HepG2 (cell line): ENCODE results near the gene DISP2. TPM values are rescaled to one million over a fixed set of nuclear protein-coding genes. Genes with fewer than 3 reads are reported as not detected.
A peak's percentile ranks its signal among the peaks of the same experiment; 100 is the strongest.

Experiments
- BORCS8-MEF2B ChIP-seq: sonication (generic); formaldehyde crosslinking; IDR thresholded peaks from 2 replicates; pipeline ENCODE4 v1.8.0; 2022; ENCODE audit warnings: mild to moderate bottlenecking, missing genetic modification reagents
- CCAR2 ChIP-seq: fragments of 200-400 bp; formaldehyde crosslinking; optimal IDR thresholded peaks from 2 replicates; pipeline ENCODE3; 2018; ENCODE audit warnings: low read depth, mild to moderate bottlenecking, low read length, moderate library complexity
- GTF2F1 ChIP-seq: fragments of 150-350 bp; IDR thresholded peaks from 2 replicates; pipeline ENCODE4 v1.6.1; 2014; ENCODE audit warnings: low read length
- HNRNPK ChIP-seq: fragments of 200-400 bp; formaldehyde crosslinking; IDR thresholded peaks from 2 replicates; pipeline ENCODE4 v1.6.1; 2018; ENCODE audit warnings: low read length, low read depth, moderate library complexity, mild to moderate bottlenecking; ENCODE audit not compliant: poor library complexity, severe bottlenecking
- KDM2A ChIP-seq: sonication (generic); formaldehyde crosslinking; IDR thresholded peaks from 2 replicates; pipeline ENCODE4 v1.4.0; 2020; ENCODE audit warnings: low read depth, missing genetic modification reagents, borderline replicate concordance
- KLF6 ChIP-seq: IDR thresholded peaks from 2 replicates; pipeline ENCODE4 v1.8.0; 2016; ENCODE audit warnings: missing biosample characterization, missing genetic modification reagents
- PHF5A ChIP-seq: IDR thresholded peaks from one replicate; pipeline ENCODE4 v1.6.1; 2018; ENCODE audit warnings: low read depth, missing genetic modification reagents; ENCODE audit not compliant: unreplicated experiment
- RFX5 ChIP-seq: IDR thresholded peaks from 2 replicates; pipeline ENCODE4 v1.6.1; 2011; ENCODE audit warnings: low read depth, low read length, improper control_type of control experiment
- SCMH1 ChIP-seq: sonication (generic); formaldehyde crosslinking; IDR thresholded peaks from 2 replicates; pipeline ENCODE4 v1.9.0; 2021; ENCODE audit warnings: missing genetic modification reagents, mild to moderate bottlenecking, borderline replicate concordance
- SIX4 ChIP-seq: sonication (generic); formaldehyde crosslinking; IDR thresholded peaks from 2 replicates; pipeline ENCODE4 v1.4.0; 2020; ENCODE audit warnings: missing genetic modification reagents
- TP53 ChIP-seq: sonication (generic); formaldehyde crosslinking; conservative IDR thresholded peaks from 2 replicates; pipeline ENCODE4 v1.4.0; 2020; ENCODE audit warnings: missing genetic modification reagents
- ZFX ChIP-seq: sonication (generic); formaldehyde crosslinking; IDR thresholded peaks from 2 replicates; pipeline ENCODE4 v1.4.0; 2020; ENCODE audit warnings: mild to moderate bottlenecking, low read depth, missing genetic modification reagents, moderate library complexity
- ZNF12 ChIP-seq: sonication (generic); formaldehyde crosslinking; IDR thresholded peaks from 2 replicates; pipeline ENCODE4 v1.5.0; 2020; ENCODE audit warnings: missing genetic modification reagents
- ZZZ3 ChIP-seq: sonication (generic); formaldehyde crosslinking; IDR thresholded peaks from 2 replicates; pipeline ENCODE4 v1.4.0; 2020; ENCODE audit warnings: missing genetic modification reagents, mild to moderate bottlenecking, borderline replicate concordance
- polyA plus RNA-seq, 8 experiments: library from polyadenylated mRNA; depleted of rRNA in 3 of 8; stranded (reverse) in 7 of 8; unstranded in 1 of 8; fragments of >200 nt; fragmentation: Illumina TruSeq in 4 of 8; extraction: Trizol in 4 of 8; gene quantifications; 2 replicates each; pipeline versions ENCODE4 v1.2.1 to v1.2.3, GENCODE V29; 2011 to 2016; ENCODE audit warnings: low read depth in 4 of 8, missing spikeins in 1 of 8, mixed read lengths in 1 of 8; ENCODE audit not compliant: insufficient read depth in 1 of 8
- total RNA-seq, 5 experiments: library from RNA; depleted of rRNA; stranded (reverse); fragments of >200 nt; fragmentation: Illumina TruSeq; extraction: Trizol; gene quantifications; 2 replicates each; pipeline ENCODE4 v1.2.3, GENCODE V29; 2016; ENCODE audit warnings: low read depth in 1 of 5
- TF ChIP-seq, protein P1 (sequence below): sonication (generic); formaldehyde crosslinking; IDR thresholded peaks from 2 replicates; pipeline ENCODE4 v1.4.0; 2020; ENCODE audit warnings: mild to moderate bottlenecking, missing genetic modification reagents, borderline replicate concordance
- TF ChIP-seq, protein P2 (sequence below): sonication (generic); formaldehyde crosslinking; IDR thresholded peaks from 2 replicates; pipeline ENCODE4 v1.5.0; 2020; ENCODE audit warnings: mild to moderate bottlenecking, missing genetic modification reagents

The DISP2 gene
- total and polyA plus RNA-seq, 2 of the 13 experiments (the other 11 are each of a cell fraction or from before 2014, with no cell fraction given), result 0.09 to 0.32 TPM

DNA sequence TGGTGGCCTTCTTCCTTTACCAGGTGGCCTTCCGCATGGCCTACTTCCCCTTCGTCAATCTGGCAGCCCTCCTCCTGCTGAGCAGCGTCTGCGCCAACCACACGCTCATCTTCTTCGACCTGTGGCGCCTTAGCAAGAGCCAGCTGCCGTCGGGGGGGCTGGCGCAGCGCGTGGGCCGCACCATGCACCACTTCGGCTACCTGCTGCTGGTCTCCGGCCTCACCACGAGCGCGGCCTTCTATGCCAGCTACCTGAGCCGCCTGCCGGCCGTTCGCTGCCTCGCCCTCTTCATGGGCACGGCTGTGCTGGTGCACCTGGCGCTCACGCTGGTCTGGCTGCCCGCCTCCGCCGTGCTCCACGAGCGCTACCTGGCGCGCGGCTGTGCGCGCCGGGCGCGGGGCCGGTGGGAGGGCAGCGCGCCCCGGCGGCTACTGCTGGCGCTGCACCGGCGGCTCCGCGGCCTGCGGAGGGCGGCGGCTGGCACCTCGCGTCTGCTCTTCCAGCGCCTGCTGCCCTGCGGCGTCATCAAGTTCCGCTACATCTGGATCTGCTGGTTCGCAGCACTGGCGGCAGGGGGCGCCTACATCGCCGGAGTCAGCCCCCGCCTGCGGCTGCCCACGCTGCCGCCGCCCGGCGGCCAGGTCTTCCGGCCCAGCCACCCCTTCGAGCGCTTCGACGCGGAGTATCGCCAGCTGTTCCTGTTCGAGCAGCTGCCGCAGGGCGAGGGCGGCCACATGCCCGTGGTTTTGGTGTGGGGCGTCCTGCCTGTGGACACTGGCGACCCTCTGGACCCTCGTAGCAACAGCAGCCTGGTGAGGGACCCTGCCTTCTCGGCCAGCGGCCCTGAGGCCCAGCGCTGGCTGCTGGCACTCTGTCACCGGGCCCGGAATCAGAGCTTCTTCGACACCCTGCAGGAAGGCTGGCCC, 9.9 kb downstream of the DISP2 start (continued):
- no peak for TF ChIP-seq SCMH1
- TF ChIP-seq, protein P1, sequence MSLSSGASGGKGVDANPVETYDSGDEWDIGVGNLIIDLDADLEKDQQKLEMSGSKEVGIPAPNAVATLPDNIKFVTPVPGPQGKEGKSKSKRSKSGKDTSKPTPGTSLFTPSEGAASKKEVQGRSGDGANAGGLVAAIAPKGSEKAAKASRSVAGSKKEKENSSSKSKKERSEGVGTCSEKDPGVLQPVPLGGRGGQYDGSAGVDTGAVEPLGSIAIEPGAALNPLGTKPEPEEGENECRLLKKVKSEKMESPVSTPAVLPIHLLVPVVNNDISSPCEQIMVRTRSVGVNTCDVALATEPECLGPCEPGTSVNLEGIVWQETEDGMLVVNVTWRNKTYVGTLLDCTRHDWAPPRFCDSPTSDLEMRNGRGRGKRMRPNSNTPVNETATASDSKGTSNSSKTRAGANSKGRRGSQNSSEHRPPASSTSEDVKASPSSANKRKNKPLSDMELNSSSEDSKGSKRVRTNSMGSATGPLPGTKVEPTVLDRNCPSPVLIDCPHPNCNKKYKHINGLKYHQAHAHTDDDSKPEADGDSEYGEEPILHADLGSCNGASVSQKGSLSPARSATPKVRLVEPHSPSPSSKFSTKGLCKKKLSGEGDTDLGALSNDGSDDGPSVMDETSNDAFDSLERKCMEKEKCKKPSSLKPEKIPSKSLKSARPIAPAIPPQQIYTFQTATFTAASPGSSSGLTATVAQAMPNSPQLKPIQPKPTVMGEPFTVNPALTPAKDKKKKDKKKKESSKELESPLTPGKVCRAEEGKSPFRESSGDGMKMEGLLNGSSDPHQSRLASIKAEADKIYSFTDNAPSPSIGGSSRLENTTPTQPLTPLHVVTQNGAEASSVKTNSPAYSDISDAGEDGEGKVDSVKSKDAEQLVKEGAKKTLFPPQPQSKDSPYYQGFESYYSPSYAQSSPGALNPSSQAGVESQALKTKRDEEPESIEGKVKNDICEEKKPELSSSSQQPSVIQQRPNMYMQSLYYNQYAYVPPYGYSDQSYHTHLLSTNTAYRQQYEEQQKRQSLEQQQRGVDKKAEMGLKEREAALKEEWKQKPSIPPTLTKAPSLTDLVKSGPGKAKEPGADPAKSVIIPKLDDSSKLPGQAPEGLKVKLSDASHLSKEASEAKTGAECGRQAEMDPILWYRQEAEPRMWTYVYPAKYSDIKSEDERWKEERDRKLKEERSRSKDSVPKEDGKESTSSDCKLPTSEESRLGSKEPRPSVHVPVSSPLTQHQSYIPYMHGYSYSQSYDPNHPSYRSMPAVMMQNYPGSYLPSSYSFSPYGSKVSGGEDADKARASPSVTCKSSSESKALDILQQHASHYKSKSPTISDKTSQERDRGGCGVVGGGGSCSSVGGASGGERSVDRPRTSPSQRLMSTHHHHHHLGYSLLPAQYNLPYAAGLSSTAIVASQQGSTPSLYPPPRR (CRISPR knock-in tag), result peak; percentile 56; the same call in 1 of the 2 replicates
- TF ChIP-seq ZZZ3 (CRISPR knock-in tag), result 0 out of 2 replicates have a peak, but pooled peaks have one; percentile 24
- TF ChIP-seq CCAR2, result no peak
- TF ChIP-seq RFX5, result no peak
- TF ChIP-seq SIX4 (CRISPR knock-in tag), result peak; percentile 14; the same call in 1 of the 2 replicates
- peak; percentile 87; the same call in 1 of the 2 replicates for TF ChIP-seq TP53 (CRISPR knock-in tag)
- TF ChIP-seq ZFX (CRISPR knock-in tag), result peak; percentile 84
- TF ChIP-seq HNRNPK, result no peak
- TF ChIP-seq KLF6 (CRISPR knock-in tag), result peak; percentile 98
- TF ChIP-seq ZNF12 (CRISPR knock-in tag), result peak; percentile 76; the same call in 1 of the 2 replicates
- no peak for TF ChIP-seq GTF2F1
- peak; percentile 45 for TF ChIP-seq PHF5A (CRISPR knock-in tag)
- TF ChIP-seq KDM2A (CRISPR knock-in tag), result peak; percentile 94
- TF ChIP-seq BORCS8-MEF2B (CRISPR knock-in tag), result peak; percentile 97
- TF ChIP-seq, protein P2, sequence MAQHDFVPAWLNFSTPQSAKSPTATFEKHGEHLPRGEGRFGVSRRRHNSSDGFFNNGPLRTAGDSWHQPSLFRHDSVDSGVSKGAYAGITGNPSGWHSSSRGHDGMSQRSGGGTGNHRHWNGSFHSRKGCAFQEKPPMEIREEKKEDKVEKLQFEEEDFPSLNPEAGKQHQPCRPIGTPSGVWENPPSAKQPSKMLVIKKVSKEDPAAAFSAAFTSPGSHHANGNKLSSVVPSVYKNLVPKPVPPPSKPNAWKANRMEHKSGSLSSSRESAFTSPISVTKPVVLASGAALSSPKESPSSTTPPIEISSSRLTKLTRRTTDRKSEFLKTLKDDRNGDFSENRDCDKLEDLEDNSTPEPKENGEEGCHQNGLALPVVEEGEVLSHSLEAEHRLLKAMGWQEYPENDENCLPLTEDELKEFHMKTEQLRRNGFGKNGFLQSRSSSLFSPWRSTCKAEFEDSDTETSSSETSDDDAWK (CRISPR knock-in tag), result no peak
